OCI-LY1 (cell line): ENCODE measurements around the gene TPRX2.

Experiments
- CTCF ChIP-seq: fragments of 200-600 bp; sonication (generic), shearing (Covaris generic); IDR thresholded peaks from 2 replicates; pipeline ENCODE4 v1.5.1; 2017; ENCODE audit warnings: mild to moderate bottlenecking, antibody characterized with exemption, low read length, moderate library complexity, mixed read lengths
- EZH2 ChIP-seq: fragments of 200-600 bp; sonication (generic), shearing (Covaris generic); IDR thresholded peaks from 2 replicates; pipeline ENCODE4 v1.8.0; 2017; ENCODE audit warnings: borderline replicate concordance, mixed run types, mild to moderate bottlenecking, antibody characterized with exemption, low read length, moderate library complexity, mixed read lengths

DNA sequence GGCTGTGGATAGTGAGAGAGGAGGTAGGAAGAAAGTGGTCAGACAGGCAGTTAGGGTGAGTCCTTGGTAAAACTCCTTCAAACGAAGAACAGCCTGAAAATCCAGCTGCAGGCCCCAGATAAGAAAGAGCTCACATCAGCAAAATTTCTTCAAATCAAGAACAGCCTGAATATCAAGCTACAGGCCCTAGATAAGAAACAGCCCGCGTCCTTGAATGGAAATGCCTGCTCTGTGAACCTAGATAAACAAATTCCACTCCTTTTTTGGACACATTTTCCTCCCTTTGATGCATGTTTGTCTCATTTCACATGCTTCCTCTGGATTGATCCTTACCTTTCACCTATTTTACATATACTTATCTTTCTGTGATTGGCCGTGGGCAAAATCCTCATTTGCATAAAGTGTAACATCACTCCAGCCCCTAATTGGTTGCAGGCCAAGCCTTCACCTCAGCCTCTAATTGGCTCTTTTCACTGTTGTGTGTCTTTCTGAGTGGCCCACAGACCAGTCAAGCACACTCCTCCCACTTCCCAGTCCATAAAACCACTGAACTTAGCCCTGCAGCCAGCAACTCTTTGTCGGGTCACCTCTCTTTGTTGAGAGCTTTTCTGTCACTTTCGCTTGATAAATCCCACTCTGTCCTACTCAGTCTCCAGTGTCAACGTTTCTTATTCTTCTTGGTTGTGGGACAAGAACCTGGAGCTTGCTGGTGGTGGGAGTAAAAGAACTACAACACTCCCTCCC is 33.1 kb downstream of the TPRX2 start:
- TF ChIP-seq CTCF (no peak), EZH2 (no peak)
